ENCODE results near the gene TMEM138.
A peak's percentile ranks its signal among the peaks of the same experiment; 100 is the strongest.

Gene TMEM138

DNA sequence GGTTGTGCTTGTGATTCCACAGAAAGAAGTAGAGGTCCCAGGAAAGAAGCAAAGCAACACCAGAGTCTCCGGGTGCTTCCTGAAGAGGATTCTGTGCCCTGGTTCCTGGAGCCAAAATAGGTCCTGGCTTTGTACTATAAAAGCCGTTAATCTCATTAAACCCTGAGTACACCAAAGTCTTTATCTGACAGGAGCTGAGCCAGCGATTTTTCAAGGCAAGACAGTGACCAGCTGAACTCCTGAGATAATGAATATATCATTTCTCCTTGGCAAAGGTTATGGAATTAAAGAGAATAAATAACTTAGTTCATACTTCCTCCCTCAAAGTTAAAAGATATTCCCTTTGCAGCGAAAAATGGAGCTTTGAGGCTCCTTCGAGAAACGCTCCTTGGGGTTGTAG, 5.2 kb downstream of the TMEM138 start:
- Histone ChIP-seq H3K4me3 (no peak overlapping the region), H3K27ac (no peak overlapping the region)
- no peak for DNase-seq (ENCODE audit: low spot score)
- TF ChIP-seq, protein P1, sequence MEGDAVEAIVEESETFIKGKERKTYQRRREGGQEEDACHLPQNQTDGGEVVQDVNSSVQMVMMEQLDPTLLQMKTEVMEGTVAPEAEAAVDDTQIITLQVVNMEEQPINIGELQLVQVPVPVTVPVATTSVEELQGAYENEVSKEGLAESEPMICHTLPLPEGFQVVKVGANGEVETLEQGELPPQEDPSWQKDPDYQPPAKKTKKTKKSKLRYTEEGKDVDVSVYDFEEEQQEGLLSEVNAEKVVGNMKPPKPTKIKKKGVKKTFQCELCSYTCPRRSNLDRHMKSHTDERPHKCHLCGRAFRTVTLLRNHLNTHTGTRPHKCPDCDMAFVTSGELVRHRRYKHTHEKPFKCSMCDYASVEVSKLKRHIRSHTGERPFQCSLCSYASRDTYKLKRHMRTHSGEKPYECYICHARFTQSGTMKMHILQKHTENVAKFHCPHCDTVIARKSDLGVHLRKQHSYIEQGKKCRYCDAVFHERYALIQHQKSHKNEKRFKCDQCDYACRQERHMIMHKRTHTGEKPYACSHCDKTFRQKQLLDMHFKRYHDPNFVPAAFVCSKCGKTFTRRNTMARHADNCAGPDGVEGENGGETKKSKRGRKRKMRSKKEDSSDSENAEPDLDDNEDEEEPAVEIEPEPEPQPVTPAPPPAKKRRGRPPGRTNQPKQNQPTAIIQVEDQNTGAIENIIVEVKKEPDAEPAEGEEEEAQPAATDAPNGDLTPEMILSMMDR (IDR thresholded peaks at IDR 0.05) = no peak

DNA sequence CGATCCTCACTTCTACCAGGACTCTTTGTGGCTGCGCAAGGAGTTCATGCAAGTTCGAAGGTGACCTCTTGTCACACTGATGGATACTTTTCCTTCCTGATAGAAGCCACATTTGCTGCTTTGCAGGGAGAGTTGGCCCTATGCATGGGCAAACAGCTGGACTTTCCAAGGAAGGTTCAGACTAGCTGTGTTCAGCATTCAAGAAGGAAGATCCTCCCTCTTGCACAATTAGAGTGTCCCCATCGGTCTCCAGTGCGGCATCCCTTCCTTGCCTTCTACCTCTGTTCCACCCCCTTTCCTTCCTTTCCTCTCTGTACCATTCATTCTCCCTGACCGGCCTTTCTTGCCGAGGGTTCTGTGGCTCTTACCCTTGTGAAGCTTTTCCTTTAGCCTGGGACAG, 6.5 kb downstream of the TMEM138 start:
- H3K27ac ChIP-seq = peak overlapping the region in 1 of 2 donors; percentile 0
- H3K4me3 ChIP-seq = no peak overlapping the region
- DNase-seq (ENCODE audit: low spot score) = no peak
- TF ChIP-seq, protein P1 (IDR thresholded peaks at IDR 0.05) = no peak

DNA sequence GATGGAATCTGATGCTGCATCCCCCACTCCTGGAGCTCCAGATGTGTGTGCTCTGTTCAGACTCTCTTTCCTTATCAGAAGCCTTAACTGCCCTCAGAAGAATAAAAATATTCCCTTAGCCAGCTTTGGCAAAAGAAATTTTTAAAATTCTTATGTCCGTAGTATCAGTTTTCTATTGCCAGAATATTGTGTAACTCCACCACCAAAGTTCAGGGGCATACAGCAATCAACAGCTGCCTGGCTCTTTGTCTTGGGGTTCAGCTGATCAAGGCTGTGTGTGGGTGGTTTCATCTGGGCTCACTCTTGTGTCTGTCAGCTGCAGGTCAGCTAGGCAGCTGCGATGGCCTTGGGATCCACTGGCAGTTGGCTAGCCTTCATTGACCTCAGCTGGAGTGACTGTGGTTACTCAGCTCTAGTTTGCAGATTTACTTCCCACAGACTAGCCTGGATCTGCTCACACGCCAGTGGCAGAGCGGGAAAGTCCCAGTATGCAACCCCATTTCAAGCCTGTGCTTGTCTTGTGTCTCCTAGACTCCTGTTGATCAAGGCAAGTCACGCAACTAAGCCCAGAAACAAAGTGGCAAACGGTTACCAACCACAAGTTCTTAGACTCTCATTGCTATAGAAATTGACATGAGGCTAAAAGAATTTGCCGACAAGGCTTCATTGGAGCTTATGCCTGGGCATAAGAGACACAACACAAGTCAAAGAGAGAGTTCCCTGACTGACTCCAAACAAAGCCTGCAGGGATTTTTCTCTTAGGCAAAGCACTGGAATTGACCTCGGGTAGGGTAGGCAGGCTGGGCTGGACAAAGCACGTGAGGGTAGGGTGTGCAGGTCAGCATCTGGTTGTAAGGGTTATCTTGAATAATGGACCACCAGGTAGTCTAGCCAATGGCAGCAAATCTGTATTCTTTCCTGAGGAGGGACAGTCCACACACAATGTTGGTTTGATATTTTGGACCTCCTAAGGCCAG, 7.5 kb downstream of the TMEM138 start:
- no peak for DNase-seq (ENCODE audit: low spot score)
- TF ChIP-seq, protein P1 (IDR thresholded peaks at IDR 0.05) = no peak
- Histone ChIP-seq H3K27ac (peak overlapping the region in 1 of 2 donors; percentile 48), H3K4me3 (no peak overlapping the region)

DNA sequence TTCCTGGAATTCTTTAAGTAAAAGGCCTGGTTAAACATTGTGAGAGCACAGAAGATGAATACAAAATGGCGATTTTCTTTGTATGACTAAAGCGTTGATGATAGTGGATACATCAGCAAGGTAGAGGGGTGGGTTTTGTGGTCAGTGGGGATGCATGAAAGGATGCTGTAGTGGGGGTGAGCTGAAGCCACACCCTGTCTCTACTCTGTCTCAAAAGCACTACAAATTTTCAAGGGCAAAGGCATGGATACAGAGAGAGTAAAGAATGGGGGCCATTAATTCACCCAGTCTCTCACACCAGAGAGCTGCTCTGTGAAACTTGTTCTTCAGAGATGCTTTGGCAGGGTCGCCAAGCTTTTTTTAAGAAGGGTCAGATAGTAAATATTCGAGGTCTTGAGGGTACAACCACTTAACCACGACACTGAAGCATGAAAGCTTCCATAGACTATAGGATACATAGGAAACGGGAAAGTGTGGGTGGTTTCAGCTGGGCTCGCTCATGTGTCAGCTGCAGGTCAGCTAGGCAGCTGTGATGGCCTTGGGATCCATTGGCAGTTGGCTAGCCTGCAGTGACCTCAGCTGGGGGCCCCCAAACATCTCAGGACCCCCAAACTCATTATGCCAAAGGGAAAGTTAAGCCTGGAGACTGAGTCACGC, 8.3 kb downstream of the TMEM138 start:
- Histone ChIP-seq H3K27ac (peak overlapping the region in 1 of 2 donors; percentile 48), H3K4me3 (no peak overlapping the region)
- DNase-seq (ENCODE audit: low spot score) = no peak
- TF ChIP-seq, protein P1 (IDR thresholded peaks at IDR 0.05) = no peak

DNA sequence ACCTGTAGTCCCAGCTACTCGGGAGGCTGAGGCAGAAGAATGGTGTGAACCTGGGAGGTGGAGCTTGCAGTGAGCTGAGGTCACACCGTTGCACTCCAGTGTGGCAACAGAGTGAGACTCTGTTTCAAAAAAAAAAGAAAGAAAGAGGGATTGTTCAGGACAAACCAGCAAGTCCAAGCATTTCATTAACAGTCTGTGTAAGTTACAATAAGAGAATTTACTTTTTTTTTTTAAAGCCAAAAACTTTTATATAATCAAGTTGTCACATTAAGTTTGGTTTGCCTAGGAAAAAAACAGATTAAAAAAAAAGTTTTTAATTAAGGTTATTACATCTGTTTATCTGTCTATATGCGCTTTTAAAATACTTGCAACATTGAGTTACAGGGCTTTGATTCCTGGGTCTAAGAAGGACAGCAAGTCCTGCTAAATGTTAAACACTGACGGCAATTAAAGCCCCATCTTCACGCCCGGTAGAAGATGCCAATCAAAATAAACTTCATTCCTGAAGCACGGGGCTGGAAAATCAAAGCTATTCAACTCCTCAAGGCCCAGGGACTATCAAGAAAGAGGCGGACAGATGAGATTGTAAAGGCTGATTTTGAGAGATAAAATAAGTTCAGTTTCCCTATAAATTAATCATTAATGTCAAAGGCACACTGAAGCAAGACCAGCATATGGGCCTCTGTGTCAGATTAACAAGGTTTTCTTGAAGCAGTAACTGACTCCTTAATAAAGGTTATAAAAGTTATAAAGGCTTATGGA, 10.7 kb downstream of the TMEM138 start:
- no peak for DNase-seq (ENCODE audit: low spot score)
- TF ChIP-seq, protein P1 (IDR thresholded peaks at IDR 0.05) = no peak

DNA sequence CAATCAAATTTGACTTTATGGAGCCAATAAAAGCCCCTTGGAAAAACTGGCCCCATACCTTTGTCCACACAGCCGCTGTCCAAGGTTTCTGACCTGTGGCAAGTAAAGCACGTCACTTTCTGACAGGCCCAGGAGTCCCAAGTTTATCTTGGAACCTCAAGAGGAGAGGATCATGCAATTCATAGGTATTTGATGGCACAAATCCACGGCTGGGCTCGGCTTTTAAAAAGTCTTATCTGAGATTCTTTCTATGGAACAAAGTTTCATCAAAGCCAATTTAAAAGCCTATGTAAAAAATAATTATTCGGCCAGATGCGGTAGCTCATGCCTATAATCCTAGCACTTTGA, 13.6 kb downstream of the TMEM138 start:
- no peak for DNase-seq (ENCODE audit: low spot score)
- TF ChIP-seq, protein P1 (IDR thresholded peaks at IDR 0.05) = no peak
- H3K27ac ChIP-seq = no peak overlapping the region
- no peak overlapping the region for H3K4me3 ChIP-seq

More for the DNA sequence above, 10.7 kb downstream of the TMEM138 start:
- H3K27ac ChIP-seq = no peak overlapping the region
- H3K4me3 ChIP-seq = no peak overlapping the region

All from coronary artery (tissue), 2 donors.